Body of pancreas (tissue), 4 donors: ENCODE results near the gene UBE2R2.

Experiments
- POLR2A ChIP-seq, 3 donors: fragments of 450-650 bp; IDR thresholded peaks; one replicate each; pipeline ENCODE4 v1.6.1; 2016; ENCODE audit warnings: antibody characterized with exemption in 3 of 3, mild to moderate bottlenecking in 2 of 3
- TF ChIP-seq, protein P1 (sequence below), 7 experiments: fragments of 450-650 bp in 4 of 7; fragments of 200-600 bp in 3 of 7; sonication (generic) in 3 of 7; IDR thresholded peaks; one replicate each; pipeline ENCODE4 v1.5.1; 2016 to 2019; ENCODE audit warnings: antibody characterized with exemption in 7 of 7

DNA sequence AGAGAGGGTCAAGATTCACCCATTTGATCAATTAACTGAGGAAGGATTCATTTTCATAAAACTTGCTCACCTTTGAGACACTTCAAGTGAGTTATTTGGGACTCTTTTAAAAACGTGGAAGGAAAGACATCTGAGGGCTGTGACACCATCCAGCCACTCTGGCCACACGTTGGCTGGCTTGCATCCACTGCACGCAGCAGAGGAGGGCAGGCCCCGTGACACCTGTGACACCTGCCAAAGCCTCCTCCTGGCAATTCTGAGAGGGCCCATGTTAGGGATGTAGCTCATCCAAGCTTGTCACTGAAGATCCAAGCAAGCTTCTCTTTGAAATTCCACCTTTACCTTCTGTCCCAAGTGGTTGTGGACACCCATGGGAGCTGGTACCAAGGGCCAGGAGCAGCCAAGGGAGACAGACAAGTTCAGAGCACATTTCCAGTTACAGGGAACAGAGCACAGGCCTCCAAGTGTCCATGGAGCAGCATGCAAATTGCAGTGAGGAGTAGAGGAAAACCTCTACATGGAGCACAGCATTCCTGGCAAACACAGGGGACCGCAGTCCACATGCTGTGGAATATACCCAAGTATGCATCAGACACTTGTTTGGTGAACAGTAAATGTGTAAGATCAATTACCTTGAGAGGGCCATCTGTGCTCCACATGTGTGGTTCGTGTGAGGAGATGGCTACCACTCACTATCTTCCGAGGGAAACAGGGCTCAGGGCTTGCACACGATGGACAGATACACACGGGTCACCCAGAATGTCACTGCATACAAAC, 16.8 kb upstream of the UBE2R2 start:
- TF ChIP-seq, protein P1, sequence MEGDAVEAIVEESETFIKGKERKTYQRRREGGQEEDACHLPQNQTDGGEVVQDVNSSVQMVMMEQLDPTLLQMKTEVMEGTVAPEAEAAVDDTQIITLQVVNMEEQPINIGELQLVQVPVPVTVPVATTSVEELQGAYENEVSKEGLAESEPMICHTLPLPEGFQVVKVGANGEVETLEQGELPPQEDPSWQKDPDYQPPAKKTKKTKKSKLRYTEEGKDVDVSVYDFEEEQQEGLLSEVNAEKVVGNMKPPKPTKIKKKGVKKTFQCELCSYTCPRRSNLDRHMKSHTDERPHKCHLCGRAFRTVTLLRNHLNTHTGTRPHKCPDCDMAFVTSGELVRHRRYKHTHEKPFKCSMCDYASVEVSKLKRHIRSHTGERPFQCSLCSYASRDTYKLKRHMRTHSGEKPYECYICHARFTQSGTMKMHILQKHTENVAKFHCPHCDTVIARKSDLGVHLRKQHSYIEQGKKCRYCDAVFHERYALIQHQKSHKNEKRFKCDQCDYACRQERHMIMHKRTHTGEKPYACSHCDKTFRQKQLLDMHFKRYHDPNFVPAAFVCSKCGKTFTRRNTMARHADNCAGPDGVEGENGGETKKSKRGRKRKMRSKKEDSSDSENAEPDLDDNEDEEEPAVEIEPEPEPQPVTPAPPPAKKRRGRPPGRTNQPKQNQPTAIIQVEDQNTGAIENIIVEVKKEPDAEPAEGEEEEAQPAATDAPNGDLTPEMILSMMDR (IDR thresholded peaks at IDR 0.05), result no peak
- no peak for TF ChIP-seq POLR2A (IDR thresholded peaks at IDR 0.05)
